Gastroesophageal sphincter (tissue), 4 donors: ENCODE data around the gene PLEKHG3. TPM values are rescaled to one million over a fixed set of nuclear protein-coding genes. Genes with fewer than 3 reads are reported as not detected.

ENCODE experiments used
- ATAC-seq: fragments of 150-250 bp; one replicate; pipeline ENCODE4 v1.9.1; 2016; ENCODE audit warnings: mild to moderate bottlenecking, moderate library complexity
- H3K27ac ChIP-seq, 4 donors: fragments of 200-600 bp; sonication (generic) in 3 of 4; 1 replicate in 3 of 4; 2 replicates in 1 of 4; pipeline ENCODE4 v1.5.1; 2016 to 2019
- H3K27me3 ChIP-seq: fragments of 200-600 bp; sonication (generic); one replicate; pipeline ENCODE4 v1.5.1; 2019
- H3K36me3 ChIP-seq, 2 donors: fragments of 200-600 bp; sonication (generic); one replicate each; pipeline ENCODE4 v1.5.1; 2019; ENCODE audit warnings: control low read depth in 1 of 2
- H3K4me1 ChIP-seq, 3 donors: fragments of 200-600 bp; sonication (generic); 1 replicate in 2 of 3; 2 replicates in 1 of 3; pipeline ENCODE4 v1.5.1; 2016 to 2019; ENCODE audit warnings: control low read depth in 2 of 3
- H3K4me3 ChIP-seq, 2 donors: fragments of 200-600 bp; sonication (generic); one replicate each; pipeline ENCODE4 v1.5.1; 2019; ENCODE audit warnings: mild to moderate bottlenecking in 1 of 2, moderate library complexity in 1 of 2
- H3K9me3 ChIP-seq, 3 donors: fragments of 200-600 bp; sonication (generic); one replicate each; pipeline ENCODE4 v1.5.1; 2017 to 2019; ENCODE audit warnings: control low read depth in 2 of 3
- EP300 ChIP-seq: sonication (generic); formaldehyde crosslinking; IDR thresholded peaks from one replicate; pipeline ENCODE4 v1.6.1; 2017; ENCODE audit warnings: antibody characterized with exemption, mild to moderate bottlenecking
- POLR2A ChIP-seq, 2 donors: fragments of 450-650 bp; IDR thresholded peaks; one replicate each; pipeline ENCODE4 v1.6.1; 2017; ENCODE audit warnings: antibody characterized with exemption in 2 of 2, mild to moderate bottlenecking in 2 of 2, moderate library complexity in 1 of 2
- POLR2AphosphoS5 ChIP-seq: sonication (generic); formaldehyde crosslinking; IDR thresholded peaks from one replicate; pipeline ENCODE4 v1.6.1; 2017; ENCODE audit warnings: antibody characterized with exemption
- WGBS, 2 donors: methylation state at CpG; one replicate each; pipeline ENCODE4 v1.1.5; 2018; ENCODE audit warnings: low coverage in 1 of 2; 5-methylcytosine and 5-hydroxymethylcytosine counted together
- total RNA-seq, 4 donors: library from RNA; depleted of rRNA; stranded (reverse); fragments of >200 nt; gene quantifications; one replicate each; pipeline ENCODE4 v1.1.0, GENCODE V29; 2016
- TF ChIP-seq, protein P1 (sequence below), 4 experiments: fragments of 200-600 bp in 2 of 4; fragments of 450-650 bp in 2 of 4; sonication (generic) in 1 of 4; IDR thresholded peaks; one replicate each; pipeline ENCODE4 v1.5.1; 2017 to 2019; ENCODE audit warnings: antibody characterized with exemption in 4 of 4, mild to moderate bottlenecking in 2 of 4, moderate library complexity in 2 of 4

Gene PLEKHG3
- total RNA-seq, 4 donors from 2014 or later: 44.2 to 79.4 (median 57.7) TPM

DNA sequence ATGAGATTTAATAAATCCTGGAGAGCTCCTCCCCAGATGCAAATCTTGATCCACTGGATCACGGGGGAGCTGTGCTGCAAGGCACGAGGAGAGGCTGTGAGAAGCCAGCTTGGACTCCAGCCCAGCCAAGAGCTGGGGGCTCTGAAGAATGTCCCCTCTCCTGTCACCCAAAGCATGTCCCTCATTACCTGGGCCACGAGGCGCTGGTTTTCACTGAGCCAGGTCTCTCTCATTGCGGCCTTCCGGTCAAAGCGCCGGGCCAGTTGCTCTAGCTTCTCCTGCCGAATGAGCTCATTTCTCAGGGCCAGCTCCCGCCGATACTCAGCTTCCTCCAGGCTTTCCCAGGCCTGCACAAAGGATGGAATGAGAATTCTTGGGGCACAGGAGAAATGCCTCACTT is 92.1 kb downstream of the PLEKHG3 start:
- Histone ChIP-seq H3K4me1 (no peaks in the 10 kb centered on the region), H3K27ac (no peak overlapping the region), H3K27me3 (no peaks in the 10 kb centered on the region), H3K9me3 (no peaks in the 10 kb centered on the region), H3K36me3 (no peaks in the 10 kb centered on the region), H3K4me3 (no peak overlapping the region)
- TF ChIP-seq POLR2AphosphoS5 (no peak), EP300 (no peak), POLR2A (IDR thresholded peaks at IDR 0.05) (no peak)
- TF ChIP-seq, protein P1, sequence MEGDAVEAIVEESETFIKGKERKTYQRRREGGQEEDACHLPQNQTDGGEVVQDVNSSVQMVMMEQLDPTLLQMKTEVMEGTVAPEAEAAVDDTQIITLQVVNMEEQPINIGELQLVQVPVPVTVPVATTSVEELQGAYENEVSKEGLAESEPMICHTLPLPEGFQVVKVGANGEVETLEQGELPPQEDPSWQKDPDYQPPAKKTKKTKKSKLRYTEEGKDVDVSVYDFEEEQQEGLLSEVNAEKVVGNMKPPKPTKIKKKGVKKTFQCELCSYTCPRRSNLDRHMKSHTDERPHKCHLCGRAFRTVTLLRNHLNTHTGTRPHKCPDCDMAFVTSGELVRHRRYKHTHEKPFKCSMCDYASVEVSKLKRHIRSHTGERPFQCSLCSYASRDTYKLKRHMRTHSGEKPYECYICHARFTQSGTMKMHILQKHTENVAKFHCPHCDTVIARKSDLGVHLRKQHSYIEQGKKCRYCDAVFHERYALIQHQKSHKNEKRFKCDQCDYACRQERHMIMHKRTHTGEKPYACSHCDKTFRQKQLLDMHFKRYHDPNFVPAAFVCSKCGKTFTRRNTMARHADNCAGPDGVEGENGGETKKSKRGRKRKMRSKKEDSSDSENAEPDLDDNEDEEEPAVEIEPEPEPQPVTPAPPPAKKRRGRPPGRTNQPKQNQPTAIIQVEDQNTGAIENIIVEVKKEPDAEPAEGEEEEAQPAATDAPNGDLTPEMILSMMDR (IDR thresholded peaks at IDR 0.05): no peak
- ATAC-seq: no peak
- WGBS, 2 donors: 88 to 100% methylated on average over 1 to 5 of the region's 11 CpGs

DNA sequence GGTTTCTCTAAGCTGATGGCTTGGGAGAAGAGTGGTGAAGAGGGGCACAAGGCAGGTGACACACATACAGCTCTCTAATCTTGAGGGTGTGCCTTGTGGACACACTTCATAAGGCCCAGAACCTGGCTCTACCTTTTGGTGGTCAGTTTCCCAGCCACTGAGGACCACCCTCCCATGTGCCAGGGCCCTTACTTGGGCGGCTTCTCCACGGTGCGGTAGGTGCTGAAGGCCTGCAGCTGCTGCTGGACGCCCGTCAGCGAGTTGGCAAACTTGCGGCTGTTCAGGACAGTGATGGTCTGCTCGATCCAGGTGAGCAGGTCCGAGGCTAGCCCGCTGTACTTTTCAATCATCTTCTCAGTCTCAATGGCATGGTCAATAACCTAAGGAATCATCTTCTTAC is 95.3 kb downstream of the PLEKHG3 start:
- H3K27me3 ChIP-seq: no peaks in the 10 kb centered on the region
- no peak overlapping the region for H3K27ac ChIP-seq
- H3K9me3 ChIP-seq: no peaks in the 10 kb centered on the region
- H3K36me3 ChIP-seq: no peaks in the 10 kb centered on the region
- H3K4me1 ChIP-seq: no peaks in the 10 kb centered on the region
- no peak overlapping the region for H3K4me3 ChIP-seq
- WGBS, 2 donors: 100% methylated on average over 1 of the region's 10 CpGs; no CpG with 5 or more reads in 1 of the 2 donors
- TF ChIP-seq POLR2AphosphoS5 (no peak), POLR2A (IDR thresholded peaks at IDR 0.05) (no peak), EP300 (no peak)
- TF ChIP-seq, protein P1 (IDR thresholded peaks at IDR 0.05): no peak
- ATAC-seq: no peak

Other genes with a start within 250 kb of the PLEKHG3 start
- 1 to 10 TPM; 1.9 to 2.6 (median 2.2) TPM for gene AKAP5, start 238.9 kb upstream of the PLEKHG3 start, total RNA-seq
- gene ZBTB25, start 200.6 kb upstream of the PLEKHG3 start, total RNA-seq: 10 to 100 TPM in 2 of 4 donors, 1 to 10 TPM in 2; 7.4 to 12.5 (median 9.8) TPM
- 10 to 100 TPM; 39.8 to 71.1 (median 44.5) TPM for gene ZBTB1, start 199.7 kb upstream of the PLEKHG3 start, total RNA-seq
- gene HSPA2, start 163.7 kb upstream of the PLEKHG3 start, total RNA-seq: 100 to 1,000 TPM; 138 to 388 (median 225) TPM
- gene PPP1R36, start 154.5 kb upstream of the PLEKHG3 start, total RNA-seq: 1 to 10 TPM in 3 of 4 donors, not detected in 1; 1.3 to 2.8 (median 1.9) TPM
- 1 to 10 TPM in 2 of 4 donors, under 1 TPM in 2; 0.62 to 3.1 (median 1.0) TPM for gene SPTB, start 175.5 kb downstream of the PLEKHG3 start, total RNA-seq
- 100 to 1,000 TPM in 3 of 4 donors, 10 to 100 TPM in 1; 88.0 to 183 (median 114) TPM for gene CHURC1, start 210.0 kb downstream of the PLEKHG3 start, total RNA-seq
- 10 to 100 TPM in 1 of 4 donors, 1 to 10 TPM in 1, under 1 TPM in 1, not detected in 1; 0.93 to 10.6 (median 1.4) TPM for gene GPX2, start 238.3 kb downstream of the PLEKHG3 start, total RNA-seq